ENCODE measurements around the gene SLAMF1.

- TF ChIP-seq EZH2 (IDR thresholded peaks at IDR 0.05; ENCODE audit: insufficient read depth, low read length) (no peak), CTCF (IDR thresholded peaks at IDR 0.05; ENCODE audit: insufficient read depth, low read depth, low read length) (no peak)
Measured at GRCh38 chr1:160646180-160646579, 664 bp downstream of the SLAMF1 start.
